ENCODE data around the gene AP1G2.

The AP1G2 gene

DNA sequence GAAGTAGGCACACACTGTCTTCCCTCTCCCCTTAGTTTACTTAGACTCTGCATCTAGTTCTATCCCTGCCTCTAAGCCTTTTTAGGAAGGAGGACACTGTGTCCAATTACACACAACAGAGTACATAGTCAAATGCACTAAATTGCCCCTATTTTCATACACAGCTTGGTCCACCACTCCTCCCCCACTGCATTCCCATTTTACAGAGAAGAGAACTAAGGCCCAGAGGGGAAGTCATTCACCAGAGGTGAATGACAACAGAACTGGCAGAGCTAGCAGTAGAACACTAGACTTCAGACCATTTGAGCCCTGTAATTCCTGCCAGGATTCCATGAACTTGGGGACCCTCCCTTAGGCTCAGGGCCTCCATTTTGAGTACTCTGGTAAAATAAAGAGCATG, 12.1 kb upstream of the AP1G2 start:
- Histone ChIP-seq H3K27me3 (ENCODE audit: insufficient read depth, poor library complexity, severe bottlenecking) (peaks cover 39% of the 10 kb centered on the region), H3K27ac (replicated peaks) (no peak overlapping the region), H3K4me3 (replicated peaks; ENCODE audit: insufficient read depth, low read length) (no peak overlapping the region)
- no peak for DNase-seq (ENCODE audit: low read depth in 1 of 2, low spot score in 1 of 2)
- TF ChIP-seq, protein P1, sequence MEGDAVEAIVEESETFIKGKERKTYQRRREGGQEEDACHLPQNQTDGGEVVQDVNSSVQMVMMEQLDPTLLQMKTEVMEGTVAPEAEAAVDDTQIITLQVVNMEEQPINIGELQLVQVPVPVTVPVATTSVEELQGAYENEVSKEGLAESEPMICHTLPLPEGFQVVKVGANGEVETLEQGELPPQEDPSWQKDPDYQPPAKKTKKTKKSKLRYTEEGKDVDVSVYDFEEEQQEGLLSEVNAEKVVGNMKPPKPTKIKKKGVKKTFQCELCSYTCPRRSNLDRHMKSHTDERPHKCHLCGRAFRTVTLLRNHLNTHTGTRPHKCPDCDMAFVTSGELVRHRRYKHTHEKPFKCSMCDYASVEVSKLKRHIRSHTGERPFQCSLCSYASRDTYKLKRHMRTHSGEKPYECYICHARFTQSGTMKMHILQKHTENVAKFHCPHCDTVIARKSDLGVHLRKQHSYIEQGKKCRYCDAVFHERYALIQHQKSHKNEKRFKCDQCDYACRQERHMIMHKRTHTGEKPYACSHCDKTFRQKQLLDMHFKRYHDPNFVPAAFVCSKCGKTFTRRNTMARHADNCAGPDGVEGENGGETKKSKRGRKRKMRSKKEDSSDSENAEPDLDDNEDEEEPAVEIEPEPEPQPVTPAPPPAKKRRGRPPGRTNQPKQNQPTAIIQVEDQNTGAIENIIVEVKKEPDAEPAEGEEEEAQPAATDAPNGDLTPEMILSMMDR (IDR thresholded peaks at IDR 0.05; ENCODE audit: insufficient read depth, low read length): no peak
- no peak for TF ChIP-seq POLR2AphosphoS5 (IDR thresholded peaks at IDR 0.05; ENCODE audit: low read depth)
- no peak for TF ChIP-seq GABPA (IDR thresholded peaks at IDR 0.05; ENCODE audit: low read depth)
- TF ChIP-seq SPI1 (IDR thresholded peaks at IDR 0.05; ENCODE audit: borderline replicate concordance, low read depth): no peak
- TF ChIP-seq, protein P2, sequence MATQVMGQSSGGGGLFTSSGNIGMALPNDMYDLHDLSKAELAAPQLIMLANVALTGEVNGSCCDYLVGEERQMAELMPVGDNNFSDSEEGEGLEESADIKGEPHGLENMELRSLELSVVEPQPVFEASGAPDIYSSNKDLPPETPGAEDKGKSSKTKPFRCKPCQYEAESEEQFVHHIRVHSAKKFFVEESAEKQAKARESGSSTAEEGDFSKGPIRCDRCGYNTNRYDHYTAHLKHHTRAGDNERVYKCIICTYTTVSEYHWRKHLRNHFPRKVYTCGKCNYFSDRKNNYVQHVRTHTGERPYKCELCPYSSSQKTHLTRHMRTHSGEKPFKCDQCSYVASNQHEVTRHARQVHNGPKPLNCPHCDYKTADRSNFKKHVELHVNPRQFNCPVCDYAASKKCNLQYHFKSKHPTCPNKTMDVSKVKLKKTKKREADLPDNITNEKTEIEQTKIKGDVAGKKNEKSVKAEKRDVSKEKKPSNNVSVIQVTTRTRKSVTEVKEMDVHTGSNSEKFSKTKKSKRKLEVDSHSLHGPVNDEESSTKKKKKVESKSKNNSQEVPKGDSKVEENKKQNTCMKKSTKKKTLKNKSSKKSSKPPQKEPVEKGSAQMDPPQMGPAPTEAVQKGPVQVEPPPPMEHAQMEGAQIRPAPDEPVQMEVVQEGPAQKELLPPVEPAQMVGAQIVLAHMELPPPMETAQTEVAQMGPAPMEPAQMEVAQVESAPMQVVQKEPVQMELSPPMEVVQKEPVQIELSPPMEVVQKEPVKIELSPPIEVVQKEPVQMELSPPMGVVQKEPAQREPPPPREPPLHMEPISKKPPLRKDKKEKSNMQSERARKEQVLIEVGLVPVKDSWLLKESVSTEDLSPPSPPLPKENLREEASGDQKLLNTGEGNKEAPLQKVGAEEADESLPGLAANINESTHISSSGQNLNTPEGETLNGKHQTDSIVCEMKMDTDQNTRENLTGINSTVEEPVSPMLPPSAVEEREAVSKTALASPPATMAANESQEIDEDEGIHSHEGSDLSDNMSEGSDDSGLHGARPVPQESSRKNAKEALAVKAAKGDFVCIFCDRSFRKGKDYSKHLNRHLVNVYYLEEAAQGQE (IDR thresholded peaks at IDR 0.05; ENCODE audit: insufficient replicate concordance, low read depth): no peak

GRCh38 chr14:23579311-23579630, 11.7 kb upstream of the AP1G2 start:
- DNase-seq (ENCODE audit: low read depth in 1 of 2, low spot score in 1 of 2): no peak
- TF ChIP-seq, protein P2 (IDR thresholded peaks at IDR 0.05; ENCODE audit: insufficient replicate concordance, low read depth): no peak
- TF ChIP-seq, protein P1 (IDR thresholded peaks at IDR 0.05; ENCODE audit: insufficient read depth, low read length): no peak
- H3K27me3 ChIP-seq (ENCODE audit: insufficient read depth, poor library complexity, severe bottlenecking): peaks cover 39% of the 10 kb centered on the region
- H3K27ac ChIP-seq (replicated peaks): no peak overlapping the region
- no peak overlapping the region for H3K4me3 ChIP-seq (replicated peaks; ENCODE audit: insufficient read depth, low read length)

DNA sequence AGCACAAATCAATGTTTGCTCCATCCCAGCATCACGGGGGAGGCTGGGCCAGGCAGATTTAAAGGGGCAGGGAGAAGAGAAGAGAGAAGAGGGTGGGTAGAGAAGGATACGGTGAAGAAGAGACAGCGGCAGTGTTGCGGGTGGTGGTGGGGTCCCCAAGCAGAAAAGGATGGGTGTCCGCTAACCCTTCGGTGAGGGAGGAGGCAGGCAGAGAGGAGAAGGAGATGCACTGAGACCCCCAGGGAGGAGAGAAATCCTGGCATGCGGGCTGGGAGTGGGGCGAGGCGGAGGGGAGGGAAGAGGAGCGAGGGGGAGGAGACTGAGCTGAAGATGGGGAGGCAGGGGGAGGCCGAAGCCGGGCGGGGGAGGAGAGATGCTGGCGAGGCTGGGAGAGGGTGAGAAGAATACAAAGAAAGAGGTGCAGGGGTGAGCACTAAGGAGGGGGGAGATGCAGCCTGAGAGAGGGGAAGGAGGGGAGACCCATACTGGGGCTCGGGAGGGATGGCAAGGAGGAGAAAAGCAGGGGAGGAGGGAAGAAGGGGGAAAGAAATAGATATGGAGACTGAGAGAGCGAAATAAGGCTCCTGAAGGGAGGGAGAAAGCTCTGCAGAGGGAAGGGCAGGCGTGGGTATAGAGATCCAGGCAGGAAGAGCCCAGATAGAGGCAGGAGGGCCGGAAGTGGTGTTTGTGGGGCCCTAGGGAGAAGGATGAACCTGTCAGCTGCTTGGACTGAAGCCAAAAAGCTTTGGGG, 11.1 kb upstream of the AP1G2 start, which contains the start of gene JPH4:
JPH4 (minus strand) TSS at position 231 of the 751 bp plus-strand sequence. CDS start 1,337 bp downstream, outside the sequence.
- no peak within 1 kb of the TSS for H3K27ac ChIP-seq (replicated peaks)
- no peak within 1 kb of the TSS for H3K4me3 ChIP-seq (replicated peaks; ENCODE audit: insufficient read depth, low read length)
- TF ChIP-seq SPI1 (IDR thresholded peaks at IDR 0.05; ENCODE audit: borderline replicate concordance, low read depth) (no peak), POLR2AphosphoS5 (IDR thresholded peaks at IDR 0.05; ENCODE audit: low read depth) (no peak), GABPA (IDR thresholded peaks at IDR 0.05; ENCODE audit: low read depth) (no peak)
- TF ChIP-seq, protein P2 (IDR thresholded peaks at IDR 0.05; ENCODE audit: insufficient replicate concordance, low read depth): no peak
- TF ChIP-seq, protein P1 (IDR thresholded peaks at IDR 0.05; ENCODE audit: insufficient read depth, low read length): no peak
- H3K27me3 ChIP-seq (ENCODE audit: insufficient read depth, poor library complexity, severe bottlenecking): peaks cover 39% of the 10 kb centered on the region
- no peak for DNase-seq (ENCODE audit: low read depth in 1 of 2, low spot score in 1 of 2)
